A673 (cell line): Measurements from ENCODE around the gene ALOX15. TPM values are rescaled to one million over a fixed set of nuclear protein-coding genes. Genes with fewer than 3 reads are reported as not detected.

Experiments
- BruUV-seq: library from RNA; stranded (reverse); fragments of 400-500 nt; replicated peaks from 2 replicates; lab custom pipeline; 2021; lab: Mats Ljungman, UMichigan
- CTCF ChIA-PET: fragments of 300-600 bp; sonication (Branson Sonifier 250); formaldehyde crosslinking; loops from one replicate; lab custom pipeline; 2022; ENCODE audit warnings: antibody characterized with exemption; lab: Charles Lee
- POLR2A ChIA-PET: fragments of 300-600 bp; sonication (Branson Sonifier 250); formaldehyde crosslinking; loops from one replicate; lab custom pipeline; 2022; ENCODE audit warnings: antibody characterized with exemption; ENCODE audit not compliant: low non-redundant PET; lab: Charles Lee
- DNase-seq: peaks from one replicate; pipeline ENCODE4 v3.0.0-alpha.2; 2015; ENCODE audit warnings: low spot score
- H3K27ac ChIP-seq: fragments of 200-600 bp; sonication (generic); 2 replicates; pipeline ENCODE4 v1.5.1; 2016; ENCODE audit warnings: mixed run types, low read depth, mild to moderate bottlenecking, mixed read lengths, antibody characterized with exemption, low read length; ENCODE audit not compliant: poor library complexity, severe bottlenecking
- H3K27me3 ChIP-seq: fragments of 200-600 bp; sonication (generic); replicated peaks from 2 replicates; pipeline ENCODE4 v1.6.1; 2017; ENCODE audit warnings: mixed run types, low read depth, mild to moderate bottlenecking, mixed read lengths, antibody characterized with exemption, low read length; ENCODE audit not compliant: insufficient read depth, poor library complexity
- H3K36me3 ChIP-seq: fragments of 200-600 bp; sonication (generic); 2 replicates; pipeline ENCODE4 v1.6.1; 2016; ENCODE audit warnings: mixed run types, mild to moderate bottlenecking, mixed read lengths, antibody characterized with exemption, low read length; ENCODE audit not compliant: insufficient read depth, poor library complexity, severe bottlenecking
- H3K4me1 ChIP-seq: fragments of 200-600 bp; sonication (generic); 2 replicates; pipeline ENCODE4 v1.6.1; 2017; ENCODE audit warnings: mixed run types, mild to moderate bottlenecking, mixed read lengths, antibody characterized with exemption, low read length; ENCODE audit not compliant: insufficient read depth, poor library complexity, severe bottlenecking
- H3K4me3 ChIP-seq: fragments of 200-600 bp; sonication (generic); 2 replicates; pipeline ENCODE4 v1.5.1; 2016; ENCODE audit warnings: low read depth, mixed run types, mild to moderate bottlenecking, mixed read lengths, low read length; ENCODE audit not compliant: poor library complexity, severe bottlenecking
- H3K9me3 ChIP-seq: fragments of 200-600 bp; sonication (generic); 2 replicates; pipeline ENCODE4 v1.6.1; 2016; ENCODE audit warnings: mixed run types, low read depth, mild to moderate bottlenecking, mixed read lengths, antibody characterized with exemption, low read length; ENCODE audit not compliant: poor library complexity, severe bottlenecking
- CTCF ChIP-seq: fragments of 300-800, 200-600 bp; sonication (generic); conservative IDR thresholded peaks from 2 replicates; pipeline ENCODE4 v1.5.1; 2017; ENCODE audit warnings: low read depth, mild to moderate bottlenecking, antibody characterized with exemption, low read length, moderate library complexity, mixed read lengths
- EZH2 ChIP-seq: fragments of 200-600 bp; sonication (generic); IDR thresholded peaks from 2 replicates; pipeline ENCODE4 v1.6.1; 2017; ENCODE audit warnings: borderline replicate concordance, low read depth, mild to moderate bottlenecking, mixed read lengths, antibody characterized with exemption, low read length; ENCODE audit not compliant: poor library complexity, severe bottlenecking
- intact Hi-C: fragments of 100-400 bp; cut with micrococcal nuclease; formaldehyde crosslinking; loops from one replicate; pipeline ENCODE4 v1.10.0; 2022; ENCODE audit not compliant: unreplicated experiment
- total RNA-seq: library from RNA; stranded (reverse); gene quantifications from 2 replicates; pipeline ENCODE4 v1.2.3, GENCODE V29; 2021

The ALOX15 gene
- total RNA-seq, 1 experiment from 2014 or later: not detected

GRCh38 chr17:4633643-4634042, 7.8 kb downstream of the ALOX15 start:
- no peaks in the 10 kb centered on the region for H3K36me3 ChIP-seq
- no peak overlapping the region for H3K4me3 ChIP-seq
- H3K27me3 ChIP-seq: peaks cover 25% of the 10 kb centered on the region
- H3K9me3 ChIP-seq: no peaks in the 10 kb centered on the region
- DNase-seq: no peak
- no peaks in the 10 kb centered on the region for H3K4me1 ChIP-seq
- intact Hi-C loops: no loop called here
- no TSS peak for BruUV-seq
- ChIA-PET CTCF (no interaction called here), POLR2A (no interaction called here)
- TF ChIP-seq CTCF: no peak
- TF ChIP-seq EZH2: no peak
- H3K27ac ChIP-seq: no peak overlapping the region

- Histone ChIP-seq H3K9me3 (no peaks in the 10 kb centered on the region), H3K4me1 (no peaks in the 10 kb centered on the region), H3K4me3 (no peak overlapping the region), H3K36me3 (no peaks in the 10 kb centered on the region), H3K27ac (no peak overlapping the region), H3K27me3 (peaks cover 21% of the 10 kb centered on the region)
- ChIA-PET CTCF (no interaction called here), POLR2A (no interaction called here)
- intact Hi-C loops: no loop called here
- no peak for TF ChIP-seq CTCF
- no peak for TF ChIP-seq EZH2
- no TSS peak for BruUV-seq
- DNase-seq: no peak
Observed at GRCh38 chr17:4632581-4632920, 8.9 kb downstream of the ALOX15 start.

GRCh38 chr17:4631836-4632580, 9.5 kb downstream of the ALOX15 start:
- BruUV-seq: no TSS peak
- Histone ChIP-seq H3K27me3 (peaks cover 16% of the 10 kb centered on the region), H3K4me1 (no peaks in the 10 kb centered on the region), H3K9me3 (no peaks in the 10 kb centered on the region), H3K4me3 (no peak overlapping the region), H3K36me3 (no peaks in the 10 kb centered on the region), H3K27ac (no peak overlapping the region)
- TF ChIP-seq EZH2: no peak
- TF ChIP-seq CTCF: no peak
- no peak for DNase-seq
- ChIA-PET CTCF (no interaction called here), POLR2A (no interaction called here)
- intact Hi-C loops: no loop called here
